Lower leg skin (tissue), 4 donors: ENCODE data around the gene SOCS7. TPM values are rescaled to one million over a fixed set of nuclear protein-coding genes. Genes with fewer than 3 reads are reported as not detected.

Experiments
- DNase-seq, 2 donors: peaks; one replicate each; pipeline ENCODE4 v3.0.0-alpha.2; 2019; ENCODE audit warnings: low spot score in 2 of 2
- H3K4me3 ChIP-seq: fragments of 200-600 bp; sonication (generic); 2 replicates; pipeline ENCODE4 v1.5.1; 2017; ENCODE audit warnings: mild to moderate bottlenecking, low read depth; ENCODE audit not compliant: poor library complexity, severe bottlenecking
- CTCF ChIP-seq, 3 donors: fragments of 450-650 bp; IDR thresholded peaks; one replicate each; pipeline ENCODE4 v1.5.1; 2016; ENCODE audit warnings: antibody characterized with exemption in 3 of 3, mild to moderate bottlenecking in 3 of 3, moderate library complexity in 2 of 3
- POLR2A ChIP-seq, 2 donors: fragments of 450-650 bp; IDR thresholded peaks; one replicate each; pipeline ENCODE4 v1.6.1; 2016 to 2017; ENCODE audit warnings: antibody characterized with exemption in 2 of 2, mild to moderate bottlenecking in 1 of 2, moderate library complexity in 1 of 2
- WGBS, 2 donors: methylation state at CpG; one replicate each; pipeline ENCODE4 v1.1.5; 2018; 5-methylcytosine and 5-hydroxymethylcytosine counted together
- intact Hi-C: fragments of 100-400 bp; cut with DNase I; formaldehyde crosslinking; loops from one replicate; pipeline ENCODE4 v1.15.0; 2023; ENCODE audit warnings: low total_unique reads
- total RNA-seq, 4 donors: library from RNA; depleted of rRNA; stranded (reverse); fragments of >200 nt; gene quantifications; one replicate each; pipeline ENCODE4 v1.1.0, GENCODE V29; 2016

Gene SOCS7
- total RNA-seq, 4 donors from 2014 or later, result 14.5 to 19.9 (median 19.3) TPM

DNA sequence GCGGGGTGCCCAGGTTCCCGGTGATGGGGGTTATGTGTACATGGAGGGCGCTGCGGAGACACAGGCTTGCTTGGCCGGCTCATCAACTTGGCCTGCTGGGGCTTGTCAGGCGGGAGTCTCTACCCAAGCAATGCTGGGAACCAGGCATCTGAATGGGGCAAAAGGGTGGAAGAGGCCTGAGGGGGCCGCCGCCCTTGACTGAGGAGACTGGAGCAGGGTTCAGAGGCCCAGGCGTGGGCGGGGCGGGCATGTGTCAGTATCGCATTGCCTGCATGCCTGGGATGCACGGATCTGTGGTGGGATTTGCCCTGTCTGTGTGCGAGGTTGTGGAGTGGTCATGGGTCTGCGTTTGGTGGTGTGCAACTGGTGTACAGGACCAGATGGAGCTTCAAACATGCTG lies 97.7 kb downstream of the SOCS7 start:
- WGBS, 2 donors, result 35 to 46% methylated on average over 11 to 14 of the region's 15 CpGs
- intact Hi-C loops, result no loop called here
- DNase-seq, result peak in 1 of 2 donors; percentile 63

GRCh38 chr17:38450557-38451029 lies 98.9 kb downstream of the SOCS7 start:
- intact Hi-C loops, result no loop called here
- no peak for DNase-seq
- no peak overlapping the region for H3K4me3 ChIP-seq
- TF ChIP-seq CTCF (IDR thresholded peaks at IDR 0.05), result no peak
- TF ChIP-seq POLR2A (IDR thresholded peaks at IDR 0.05), result no peak
- WGBS, 2 donors, result 62 to 75% methylated on average over 6 of the region's 6 CpGs

More for the DNA sequence above, 97.7 kb downstream of the SOCS7 start:
- no peak overlapping the region for H3K4me3 ChIP-seq
- TF ChIP-seq CTCF (IDR thresholded peaks at IDR 0.05) (no peak), POLR2A (IDR thresholded peaks at IDR 0.05) (no peak)

- intact Hi-C loops, result no loop called here
- 53 to 67% methylated on average over 8 to 10 of the region's 10 CpGs for WGBS, 2 donors
- H3K4me3 ChIP-seq, result no peak overlapping the region
- TF ChIP-seq CTCF (IDR thresholded peaks at IDR 0.05), result no peak
- no peak for TF ChIP-seq POLR2A (IDR thresholded peaks at IDR 0.05)
- no peak for DNase-seq
Observed at GRCh38 chr17:38451030-38451839, 99.6 kb downstream of the SOCS7 start.

DNA sequence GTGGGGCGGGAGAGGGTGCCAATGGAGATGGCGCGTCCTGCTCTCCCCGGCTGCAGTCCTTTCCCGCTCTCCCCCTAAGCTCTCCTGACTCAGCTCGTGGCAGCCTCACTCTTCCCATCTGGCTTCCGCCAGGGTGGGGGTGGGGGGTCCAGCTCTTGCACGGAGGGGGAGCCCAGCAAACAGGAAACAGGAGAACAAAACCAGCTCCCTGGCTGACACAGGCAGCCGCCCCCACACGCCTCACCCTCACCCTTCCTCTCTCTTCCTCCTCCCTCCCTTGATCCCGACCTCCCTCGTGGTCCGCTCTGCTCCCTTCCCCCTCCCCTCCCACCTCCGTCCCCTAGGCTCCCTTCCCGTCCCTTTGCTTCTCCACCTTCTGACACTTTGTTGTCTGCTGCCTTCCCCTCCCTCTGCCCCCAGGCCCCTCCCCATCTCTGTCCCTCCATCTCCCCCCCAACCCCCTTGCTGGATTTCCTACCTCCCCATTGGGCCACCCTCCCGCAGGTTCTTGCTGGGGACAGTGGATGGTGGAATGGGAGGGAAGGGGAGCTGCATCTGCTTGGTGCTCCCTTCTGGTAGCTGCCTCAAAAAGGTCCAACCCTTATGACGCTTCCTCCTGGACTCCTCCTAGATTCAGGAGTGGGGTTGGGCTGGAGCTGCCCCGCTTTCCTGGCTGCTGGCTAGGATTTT lies 100.3 kb downstream of the SOCS7 start:
- DNase-seq, result no peak
- TF ChIP-seq CTCF (IDR thresholded peaks at IDR 0.05), result no peak
- TF ChIP-seq POLR2A (IDR thresholded peaks at IDR 0.05), result no peak
- intact Hi-C loops, result no loop called here
- no peak overlapping the region for H3K4me3 ChIP-seq
- 44 to 52% methylated on average over 18 of the region's 18 CpGs for WGBS, 2 donors

DNA sequence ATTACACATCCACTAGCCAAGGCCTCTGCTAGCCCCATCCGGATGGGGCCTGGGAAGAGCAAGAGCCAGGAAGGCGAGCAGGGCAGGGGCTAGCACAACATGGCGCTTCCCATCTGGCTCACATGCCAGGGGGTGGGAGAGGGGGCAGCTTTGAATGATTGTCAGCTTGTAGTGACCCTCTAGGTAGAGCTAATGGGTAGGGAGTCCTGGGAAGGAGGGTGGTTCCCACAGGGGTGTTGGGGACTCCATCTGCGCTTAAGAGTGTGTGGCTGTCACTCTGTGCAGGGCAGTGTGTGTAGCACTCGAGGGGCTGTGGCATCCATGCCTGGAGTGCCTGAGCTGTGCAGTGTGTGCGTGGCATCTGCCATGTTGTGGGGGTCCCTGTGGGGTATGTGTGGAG lies 101.1 kb downstream of the SOCS7 start:
- H3K4me3 ChIP-seq, result no peak overlapping the region
- TF ChIP-seq CTCF (IDR thresholded peaks at IDR 0.05) (no peak), POLR2A (IDR thresholded peaks at IDR 0.05) (no peak)
- 83 to 92% methylated on average over 6 of the region's 6 CpGs for WGBS, 2 donors

More for the DNA sequence above, 101.1 kb downstream of the SOCS7 start:
- no peak for DNase-seq
- intact Hi-C loops, result no loop called here
